ENCODE results near the gene ELAVL2.

DNA sequence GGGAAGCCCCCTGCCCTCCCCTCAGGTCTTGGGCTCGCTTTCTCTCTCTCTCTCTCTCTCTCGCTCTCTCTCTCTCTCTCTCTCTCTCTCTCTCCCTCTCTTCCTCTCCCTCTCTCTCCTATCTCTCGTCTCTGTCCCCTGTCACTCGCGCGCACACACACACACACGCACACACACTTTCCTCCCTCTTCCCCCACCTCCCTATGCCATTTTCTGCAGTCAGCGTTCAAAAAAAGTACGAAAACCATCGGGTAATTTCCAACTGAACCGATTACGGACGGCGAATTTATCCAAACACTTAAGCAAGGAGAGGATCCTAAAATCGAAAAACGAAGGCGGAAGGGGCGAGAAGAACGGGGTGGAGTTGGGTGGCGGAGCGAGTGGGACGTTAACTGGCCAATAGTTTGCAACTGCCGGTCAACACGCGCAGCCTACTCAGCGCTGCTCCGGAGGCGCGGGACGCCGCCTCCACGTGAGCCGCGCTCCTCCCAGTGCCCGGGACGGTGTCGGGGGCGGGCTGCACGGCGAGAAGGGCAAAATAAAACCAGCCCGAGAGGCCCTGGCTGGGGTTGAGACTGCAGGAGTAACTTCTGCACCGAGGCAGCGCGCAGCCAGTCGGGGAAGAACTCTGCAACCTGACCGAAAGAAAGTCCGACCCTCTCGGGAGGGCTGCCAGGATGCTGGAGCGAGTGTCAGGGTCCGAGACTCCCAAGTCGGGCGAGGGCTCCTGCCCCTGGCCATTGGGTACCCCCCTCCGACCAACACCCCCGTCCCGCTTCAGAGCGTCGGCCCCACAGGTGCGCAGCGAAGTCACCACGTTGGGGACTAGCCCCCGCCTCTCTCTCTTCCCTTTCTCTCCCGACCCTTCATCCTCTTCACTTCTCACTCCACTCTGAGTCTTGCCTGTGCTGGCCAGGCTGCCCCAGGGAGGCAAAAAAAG is 24.9 kb upstream of the ELAVL2 start:
- TF ChIP-seq, protein P1, sequence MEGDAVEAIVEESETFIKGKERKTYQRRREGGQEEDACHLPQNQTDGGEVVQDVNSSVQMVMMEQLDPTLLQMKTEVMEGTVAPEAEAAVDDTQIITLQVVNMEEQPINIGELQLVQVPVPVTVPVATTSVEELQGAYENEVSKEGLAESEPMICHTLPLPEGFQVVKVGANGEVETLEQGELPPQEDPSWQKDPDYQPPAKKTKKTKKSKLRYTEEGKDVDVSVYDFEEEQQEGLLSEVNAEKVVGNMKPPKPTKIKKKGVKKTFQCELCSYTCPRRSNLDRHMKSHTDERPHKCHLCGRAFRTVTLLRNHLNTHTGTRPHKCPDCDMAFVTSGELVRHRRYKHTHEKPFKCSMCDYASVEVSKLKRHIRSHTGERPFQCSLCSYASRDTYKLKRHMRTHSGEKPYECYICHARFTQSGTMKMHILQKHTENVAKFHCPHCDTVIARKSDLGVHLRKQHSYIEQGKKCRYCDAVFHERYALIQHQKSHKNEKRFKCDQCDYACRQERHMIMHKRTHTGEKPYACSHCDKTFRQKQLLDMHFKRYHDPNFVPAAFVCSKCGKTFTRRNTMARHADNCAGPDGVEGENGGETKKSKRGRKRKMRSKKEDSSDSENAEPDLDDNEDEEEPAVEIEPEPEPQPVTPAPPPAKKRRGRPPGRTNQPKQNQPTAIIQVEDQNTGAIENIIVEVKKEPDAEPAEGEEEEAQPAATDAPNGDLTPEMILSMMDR (IDR thresholded peaks at IDR 0.05), result no peak
- no peak for TF ChIP-seq POLR2A (IDR thresholded peaks at IDR 0.05)

Data from Peyer's patch (tissue), 4 donors.